ENCODE data around the gene NHS. TPM values are rescaled to one million over a fixed set of nuclear protein-coding genes. Genes with fewer than 3 reads are reported as not detected.

Gene NHS
- total RNA-seq, 4 donors from 2014 or later: 13.2 to 39.0 (median 31.5) TPM

Small RNA genes within 50 kb of the gene (small RNA-seq; reads per million reads assigned to genes)
- not detected for gene MIR4768
- not detected for gene RF01210
